D341Med (cell line): ENCODE results near the gene STAT1.

ENCODE experiments used
- DNase-seq: peaks from one replicate; pipeline ENCODE4 v3.0.0; 2012; ENCODE audit warnings: low spot score

Gene STAT1

DNA sequence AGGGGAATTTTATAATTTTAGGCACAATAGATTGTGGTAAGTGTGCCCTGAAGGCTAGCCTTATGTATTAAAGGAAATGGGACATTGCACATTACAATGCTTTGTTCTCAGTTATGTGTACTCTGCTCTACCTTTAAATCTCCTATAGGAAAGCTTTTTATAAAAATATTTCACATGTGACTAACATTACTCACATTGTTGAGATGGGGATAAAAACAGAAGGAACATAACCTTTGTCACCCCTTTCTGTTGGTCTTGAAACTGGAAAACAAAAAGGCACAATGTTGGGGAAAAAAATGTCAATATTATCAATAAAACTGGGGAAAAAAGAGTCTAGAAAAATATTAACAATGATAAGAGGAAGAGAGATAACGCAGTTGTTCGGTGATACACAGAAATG is 17.3 kb upstream of the STAT1 start:
- DNase-seq = no peak

DNA sequence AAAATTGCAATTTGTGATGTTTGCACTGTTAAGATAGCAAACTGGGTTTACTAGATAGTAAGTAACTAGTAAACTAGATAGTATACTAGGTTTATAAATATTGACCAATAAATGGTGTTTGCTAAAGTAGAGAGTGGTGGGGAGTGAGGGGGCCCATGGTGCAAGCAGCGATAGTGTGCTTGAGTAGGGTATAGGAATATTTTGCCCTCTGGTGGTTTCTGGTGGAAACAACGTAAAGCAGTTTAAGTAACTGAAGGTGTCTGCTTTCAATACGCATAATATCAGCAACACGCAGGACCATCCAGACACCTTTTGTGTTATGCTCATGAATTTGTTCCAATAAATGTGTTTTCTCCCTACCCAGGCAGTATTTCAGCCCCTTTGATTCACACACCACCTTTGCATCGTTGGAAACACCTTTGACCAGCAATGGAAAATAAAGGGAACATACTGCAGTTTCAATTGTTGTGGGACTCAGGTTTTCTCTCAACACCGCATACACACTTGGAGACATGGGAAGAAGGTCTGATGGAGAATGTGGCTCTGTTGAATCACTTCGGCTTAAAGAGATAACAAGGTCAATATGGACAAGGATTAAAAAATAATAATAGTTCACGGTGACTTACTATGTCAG is 16.7 kb upstream of the STAT1 start:
- peak; percentile 65 for DNase-seq

DNA sequence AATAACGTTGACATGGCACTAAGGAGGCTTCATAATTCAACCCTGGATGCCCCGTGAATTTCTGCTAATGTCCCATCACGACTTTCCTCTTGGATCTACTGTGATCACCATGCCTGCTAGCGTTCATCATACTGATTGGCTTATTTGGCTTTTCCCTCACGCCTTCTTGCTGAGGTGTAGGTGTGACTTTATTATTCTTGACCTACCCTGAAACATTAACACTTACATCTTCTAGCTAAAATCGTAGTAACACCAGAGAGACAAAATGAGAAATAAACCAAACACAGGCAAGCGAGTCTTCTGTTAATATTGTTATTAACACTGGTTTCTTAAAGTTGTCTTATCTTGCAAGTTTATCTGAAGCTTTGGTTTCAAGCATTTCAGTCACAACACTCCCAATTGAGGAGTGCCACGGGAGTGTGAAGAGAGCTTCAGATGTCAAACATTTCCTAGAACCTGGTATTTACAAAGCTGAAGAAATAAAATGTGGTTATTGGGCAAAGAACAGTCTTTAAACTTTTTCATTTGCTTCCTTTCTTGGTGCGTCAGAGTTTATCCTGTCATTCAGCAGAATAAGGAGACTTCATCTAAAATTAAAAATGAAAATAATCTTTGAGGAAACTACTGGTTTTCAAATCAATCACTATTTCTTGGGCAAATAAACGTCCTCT is 15.4 kb upstream of the STAT1 start:
- no peak for DNase-seq

DNA sequence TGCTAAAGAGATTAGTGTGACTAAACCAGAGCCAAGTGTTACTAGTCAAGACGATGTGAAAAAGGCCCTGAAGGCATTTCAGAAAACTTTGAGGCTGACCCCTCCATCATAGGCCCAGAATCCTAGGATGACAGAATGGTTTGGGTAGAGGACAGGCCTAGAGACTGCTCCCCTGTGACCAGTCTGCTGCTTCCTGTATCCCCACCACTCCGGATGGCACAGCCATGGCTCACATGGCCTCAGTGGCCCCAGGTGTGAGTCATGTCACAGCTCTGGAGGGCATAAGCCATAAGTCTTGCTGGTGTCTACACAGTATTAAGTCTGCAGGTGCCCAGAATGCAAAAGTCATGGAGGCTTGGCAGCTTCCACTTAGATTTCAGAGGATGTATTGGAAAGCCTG is 12.4 kb upstream of the STAT1 start:
- no peak for DNase-seq

DNA sequence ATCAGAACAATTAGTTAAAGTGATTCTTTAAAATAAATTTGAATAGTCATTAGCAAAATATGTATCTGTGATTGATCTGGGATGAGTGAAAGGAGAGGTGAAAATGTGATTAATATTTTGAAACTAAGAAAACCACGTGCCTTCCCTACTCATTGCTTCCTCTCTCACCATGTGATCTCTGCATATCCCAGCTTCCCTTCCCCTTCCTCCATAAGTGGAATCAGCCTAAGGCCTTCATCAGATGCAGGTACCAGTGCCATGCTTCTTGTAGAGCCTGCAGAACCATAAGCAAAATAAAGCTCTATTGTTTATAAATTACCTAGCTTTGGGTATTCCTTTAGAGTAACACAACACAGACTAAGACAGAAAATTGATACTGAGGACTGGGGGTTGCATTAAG is 11.2 kb upstream of the STAT1 start:
- DNase-seq = no peak

DNA sequence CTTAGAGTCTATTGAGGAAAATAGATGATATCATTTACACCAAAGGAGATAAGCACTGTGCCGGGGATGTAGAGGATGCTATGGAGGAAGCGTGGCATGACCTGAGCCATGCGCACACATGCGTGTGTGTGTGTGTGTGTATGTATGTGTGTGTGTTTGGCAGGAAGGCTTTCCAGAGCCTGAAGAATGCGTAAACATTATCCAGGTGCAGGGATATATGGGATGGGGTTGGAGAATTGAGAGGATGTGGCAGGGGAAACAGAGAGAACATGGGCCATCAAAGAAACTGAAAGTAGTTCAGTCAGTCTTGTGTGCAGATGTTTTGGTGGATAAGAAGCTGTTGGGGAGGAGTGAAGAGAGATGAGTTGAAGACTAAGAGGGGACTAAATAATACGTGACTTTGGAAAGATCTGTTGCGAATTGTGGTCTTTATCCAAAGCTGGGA is 9.3 kb upstream of the STAT1 start:
- DNase-seq = no peak

DNA sequence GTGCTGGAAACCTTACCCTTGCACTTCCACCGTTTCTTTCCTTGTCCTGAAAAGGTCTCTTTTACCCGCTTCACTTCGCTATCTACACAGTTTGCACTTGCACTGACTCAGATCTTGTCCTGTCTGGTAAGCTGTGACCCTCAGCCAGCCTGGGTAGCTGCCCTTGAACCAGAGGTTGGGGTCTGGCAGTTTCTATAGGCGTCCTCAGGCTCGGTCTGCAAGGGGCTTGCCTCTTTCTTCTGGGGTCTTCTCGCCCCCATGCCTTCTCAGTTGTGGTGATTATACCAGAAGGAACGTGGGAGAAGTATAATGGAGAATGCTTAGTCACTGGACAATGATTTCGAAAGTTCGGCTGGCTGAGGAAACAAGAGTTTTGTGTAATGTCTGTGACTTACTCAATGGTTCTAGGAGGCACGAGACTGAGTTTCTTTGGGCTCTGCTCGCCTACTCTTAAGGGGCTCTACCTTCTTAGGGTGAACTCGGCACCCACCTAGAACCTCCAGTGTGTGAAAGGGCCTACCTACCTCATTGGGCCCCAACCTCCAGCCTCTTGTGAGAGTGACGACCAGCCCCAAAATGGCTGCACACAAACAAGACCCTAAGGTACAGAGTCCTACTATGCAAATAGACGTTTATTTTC is 6.9 kb upstream of the STAT1 start:
- peak; percentile 37 for DNase-seq

DNA sequence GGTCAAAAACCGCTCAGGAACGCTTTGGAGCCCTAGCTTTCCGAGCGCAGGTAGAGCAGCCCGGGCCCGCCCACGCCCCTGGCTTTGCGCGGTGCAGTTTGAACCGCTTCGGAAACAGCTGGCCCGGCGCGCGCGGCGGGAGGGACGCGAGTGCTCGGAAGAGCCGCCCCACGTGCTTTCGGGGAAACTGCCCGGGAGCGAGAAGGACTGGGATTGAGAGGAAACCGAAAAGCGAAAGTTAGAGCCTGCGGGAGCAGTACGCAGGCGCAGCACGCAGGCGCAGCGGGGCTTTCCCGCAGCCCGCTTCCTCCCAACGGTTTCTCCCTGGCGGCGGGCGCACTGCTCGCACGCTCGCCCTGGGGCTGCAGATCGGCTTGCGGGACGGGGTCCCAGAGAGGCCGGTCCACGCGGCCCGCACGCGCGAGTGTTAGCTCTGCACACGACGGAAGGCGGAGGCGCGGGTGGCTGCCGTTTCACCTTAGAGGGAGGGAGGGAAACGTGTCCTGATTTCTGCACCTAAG is 6.3 kb upstream of the STAT1 start:
- DNase-seq = peak; percentile 96

DNA sequence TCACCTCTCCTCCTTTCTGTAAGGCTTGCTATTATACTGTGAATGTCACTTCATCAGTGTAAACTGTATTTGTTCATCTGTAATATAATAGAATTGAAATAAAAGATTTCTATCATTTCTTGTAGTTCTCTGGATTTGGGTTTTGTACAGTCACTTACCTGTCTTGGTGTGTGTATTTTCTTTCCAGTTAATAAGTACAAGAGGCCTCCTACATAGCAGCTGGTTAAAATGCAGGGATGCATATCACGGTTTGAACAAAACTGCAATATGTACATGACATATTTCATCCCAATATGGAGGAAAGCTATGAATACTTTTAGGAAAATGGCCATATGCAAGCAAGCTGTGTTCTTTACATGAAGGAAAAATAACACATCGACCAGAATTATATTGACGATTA is 5.4 kb upstream of the STAT1 start:
- no peak for DNase-seq

DNA sequence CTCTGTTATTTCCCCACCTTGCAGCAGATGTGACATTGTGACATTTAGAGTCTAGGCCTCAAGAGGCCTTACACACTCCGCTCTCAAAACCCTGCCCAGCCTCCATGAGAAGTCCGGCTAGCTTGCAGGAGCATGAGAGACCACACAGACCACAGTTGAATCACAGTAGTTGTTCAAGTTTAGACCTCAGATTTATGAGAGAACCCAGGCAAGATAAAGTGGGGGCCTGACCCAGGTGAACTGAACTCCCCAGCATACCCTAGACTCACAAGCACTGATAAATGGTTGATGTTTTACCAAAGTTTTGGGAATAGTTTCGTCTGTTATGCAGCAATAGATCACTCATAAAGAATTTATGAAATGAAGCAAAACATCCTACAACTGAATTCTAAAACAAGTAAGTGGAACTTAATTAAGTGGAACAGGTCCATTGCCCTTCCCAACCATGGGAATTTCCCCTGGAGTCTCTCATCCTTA is 4.7 kb upstream of the STAT1 start:
- DNase-seq = no peak

DNA sequence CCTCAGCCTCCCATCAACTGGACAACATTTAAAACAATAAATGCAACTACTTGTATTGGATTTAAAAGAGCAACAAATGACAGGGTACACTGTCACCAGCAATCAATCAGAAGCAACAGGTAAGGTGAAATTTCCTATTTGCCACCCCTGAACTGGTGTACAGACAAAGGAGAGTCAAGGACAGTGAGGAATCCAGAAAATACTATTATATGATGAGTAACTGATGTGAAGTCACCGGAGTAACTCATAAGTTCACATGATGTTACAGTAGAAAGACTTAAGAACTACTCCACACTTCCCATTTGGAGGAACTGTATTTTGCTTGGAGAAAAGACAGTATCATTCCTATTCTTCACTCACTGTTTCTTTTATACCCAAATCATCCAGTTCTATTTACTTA is 4.1 kb upstream of the STAT1 start:
- DNase-seq = no peak

DNA sequence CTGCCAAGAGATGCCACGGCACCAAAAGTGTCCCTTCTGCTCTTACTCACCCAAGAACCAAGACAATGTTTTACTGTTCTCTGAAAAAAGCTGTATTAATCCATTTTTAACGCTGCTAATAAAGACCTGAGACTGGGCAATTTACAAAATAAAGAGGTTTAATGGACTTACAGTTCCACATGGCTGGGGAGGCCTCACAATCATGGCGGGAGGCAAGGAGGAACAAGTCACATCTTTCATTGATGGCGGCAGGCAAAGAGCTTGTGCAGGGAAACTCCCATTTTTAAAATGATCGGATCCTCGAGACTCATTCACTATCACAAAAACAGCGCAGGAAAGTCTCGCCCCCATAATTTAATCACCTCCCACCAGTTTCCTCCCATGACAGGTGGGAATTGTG is 1.9 kb upstream of the STAT1 start:
- no peak for DNase-seq

DNA sequence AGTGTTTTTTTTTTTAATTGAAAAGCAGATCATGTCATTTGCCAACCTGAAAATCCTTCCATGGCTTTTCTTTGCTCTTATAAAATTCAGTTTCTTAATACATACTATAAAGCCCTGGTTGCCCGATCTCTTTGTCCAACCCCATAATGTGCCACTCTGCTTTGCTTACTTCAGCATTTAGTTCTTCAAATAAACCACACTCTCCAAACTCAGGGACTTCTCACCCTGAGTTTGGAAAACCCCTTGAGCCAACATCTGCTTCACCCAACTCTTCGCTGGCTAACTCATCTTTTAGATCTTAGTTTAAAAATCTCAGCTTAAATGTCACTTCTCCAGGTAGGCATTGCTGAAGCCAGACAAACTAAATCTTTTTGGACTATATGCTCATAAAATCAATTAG is 1.3 kb upstream of the STAT1 start:
- DNase-seq = no peak

DNA sequence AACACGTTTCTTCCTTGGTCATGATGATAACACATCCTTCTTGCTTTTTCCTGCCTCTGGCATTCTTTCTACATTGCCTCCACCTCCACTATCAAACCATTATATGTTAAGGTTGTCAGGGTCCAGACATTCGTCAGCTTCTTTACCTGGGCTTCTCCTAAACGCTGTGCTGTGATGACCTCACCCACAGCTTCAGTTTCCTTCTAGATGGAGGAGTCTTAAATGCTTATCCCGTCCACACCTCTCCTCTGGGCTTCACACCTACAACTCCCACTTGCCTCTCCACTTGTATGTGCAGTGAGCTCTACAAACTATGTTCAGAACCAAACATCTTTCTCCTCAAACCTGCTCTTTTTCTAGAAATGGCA is 666 bp upstream of the STAT1 start:
- DNase-seq = no peak

DNA sequence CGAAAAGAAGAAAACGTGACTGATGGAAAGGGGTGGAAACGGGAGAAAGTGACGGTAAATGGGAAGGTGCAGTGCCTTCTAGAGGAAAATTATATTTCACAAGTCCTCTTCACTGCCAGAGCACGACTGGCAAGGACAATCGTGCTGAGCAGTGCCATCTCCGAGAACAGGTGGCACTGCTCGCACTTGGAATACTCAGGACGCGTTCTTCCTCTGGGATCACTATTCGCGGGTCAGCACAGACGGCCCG is 364 bp downstream of the STAT1 start:
- DNase-seq = no peak

DNA sequence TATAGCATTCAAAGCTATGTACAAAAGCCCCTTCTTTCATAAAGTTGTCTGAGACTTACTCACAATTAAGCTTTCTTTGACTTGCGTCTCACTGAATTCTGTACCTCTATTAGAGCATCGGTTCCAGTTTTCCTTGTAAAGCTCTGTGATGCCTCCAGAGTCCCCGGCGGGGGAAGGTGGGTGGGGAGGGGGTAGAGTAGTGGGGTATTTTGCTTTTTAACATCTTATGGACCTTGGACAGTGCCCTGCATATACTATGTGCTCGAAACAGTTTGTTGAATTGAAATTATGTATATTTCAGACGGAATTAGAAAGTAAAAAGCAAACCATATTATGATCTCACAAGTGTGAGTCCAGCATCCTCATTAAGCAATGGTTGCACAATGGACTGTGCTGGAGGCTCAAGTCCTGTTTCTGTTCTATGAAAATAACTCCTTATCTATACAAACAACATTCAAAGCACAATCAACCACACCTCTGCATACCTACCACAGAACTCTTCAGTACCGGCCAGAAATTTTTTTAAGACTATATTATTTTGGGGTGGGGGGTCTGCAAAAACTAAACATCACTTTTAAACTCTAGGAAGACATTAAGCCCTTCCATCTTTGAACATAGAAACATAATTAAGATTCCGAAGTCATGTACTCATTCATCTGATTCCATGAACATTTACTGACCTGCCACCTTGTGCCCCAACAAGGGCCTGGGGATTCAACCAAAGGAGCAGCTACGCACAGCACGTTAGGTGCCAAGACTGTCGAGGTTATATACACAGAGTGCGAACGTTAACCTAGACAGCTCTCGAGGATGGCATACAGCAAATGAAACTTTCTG is 908 bp downstream of the STAT1 start:
- peak; percentile 37 for DNase-seq

DNA sequence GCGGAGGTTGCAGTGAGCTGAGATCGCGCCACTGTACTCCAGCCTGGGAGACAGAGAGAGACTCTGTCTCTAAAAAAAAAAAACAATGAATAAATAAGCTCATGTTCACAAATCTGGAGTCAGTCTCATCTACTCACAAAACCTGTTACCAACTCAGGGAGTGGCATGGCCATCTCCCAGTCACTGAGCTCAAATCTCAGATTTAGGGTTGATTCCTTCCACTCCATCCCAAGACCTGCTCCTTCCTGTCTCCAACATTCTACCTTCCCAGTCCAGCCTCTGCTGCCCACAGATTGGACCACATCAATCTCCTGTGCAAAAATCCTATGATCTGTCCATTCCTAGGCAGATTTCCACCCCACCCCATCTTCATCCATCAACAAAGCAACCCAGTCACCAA is 1.6 kb downstream of the STAT1 start:
- no peak for DNase-seq

DNA sequence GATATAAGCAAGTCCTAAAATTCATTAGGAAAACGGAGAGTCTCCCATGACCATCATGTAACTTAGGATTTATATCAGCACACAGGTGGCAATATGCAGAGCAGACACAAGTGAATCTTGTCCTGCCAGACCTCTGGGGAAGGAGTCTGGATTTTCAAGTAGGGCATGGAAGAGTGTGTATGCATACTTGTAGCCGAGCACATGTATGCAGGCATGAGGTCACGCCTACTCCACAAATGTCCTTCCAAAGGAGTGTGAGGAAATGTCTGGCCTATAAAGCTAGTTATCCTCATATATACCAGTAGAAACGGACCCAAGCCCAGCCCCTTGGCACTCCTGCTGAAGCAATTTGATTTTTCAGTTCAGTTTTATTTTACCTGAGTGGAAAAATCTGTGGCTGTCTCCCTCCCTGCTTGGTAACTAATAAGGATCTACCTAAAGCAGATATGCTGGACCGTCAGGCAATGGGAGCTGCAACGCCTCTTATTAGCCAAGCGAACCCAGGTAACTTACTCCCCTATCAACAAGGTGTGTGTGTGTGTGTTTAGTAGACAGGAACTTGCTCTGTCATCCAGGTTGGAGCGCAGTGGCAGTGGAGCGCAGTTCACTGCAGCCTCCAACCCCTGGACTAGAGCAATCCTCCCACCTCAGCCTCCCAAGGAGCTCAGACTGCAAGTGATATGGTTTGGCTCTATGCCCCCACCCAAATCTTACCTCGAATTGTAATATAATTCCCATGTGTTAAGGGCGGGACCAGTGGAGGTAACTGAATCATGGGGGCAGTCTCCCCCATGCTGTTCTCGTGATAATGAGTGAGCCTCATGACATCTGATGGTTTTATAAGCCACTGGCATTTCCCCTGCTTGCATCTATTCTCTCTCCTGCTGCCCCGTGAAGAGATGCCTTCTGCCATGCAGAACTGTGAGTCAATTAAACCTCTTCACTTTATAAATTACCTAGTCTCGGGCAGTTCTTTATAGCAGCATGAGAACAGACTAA is 2.8 kb downstream of the STAT1 start:
- DNase-seq = no peak

DNA sequence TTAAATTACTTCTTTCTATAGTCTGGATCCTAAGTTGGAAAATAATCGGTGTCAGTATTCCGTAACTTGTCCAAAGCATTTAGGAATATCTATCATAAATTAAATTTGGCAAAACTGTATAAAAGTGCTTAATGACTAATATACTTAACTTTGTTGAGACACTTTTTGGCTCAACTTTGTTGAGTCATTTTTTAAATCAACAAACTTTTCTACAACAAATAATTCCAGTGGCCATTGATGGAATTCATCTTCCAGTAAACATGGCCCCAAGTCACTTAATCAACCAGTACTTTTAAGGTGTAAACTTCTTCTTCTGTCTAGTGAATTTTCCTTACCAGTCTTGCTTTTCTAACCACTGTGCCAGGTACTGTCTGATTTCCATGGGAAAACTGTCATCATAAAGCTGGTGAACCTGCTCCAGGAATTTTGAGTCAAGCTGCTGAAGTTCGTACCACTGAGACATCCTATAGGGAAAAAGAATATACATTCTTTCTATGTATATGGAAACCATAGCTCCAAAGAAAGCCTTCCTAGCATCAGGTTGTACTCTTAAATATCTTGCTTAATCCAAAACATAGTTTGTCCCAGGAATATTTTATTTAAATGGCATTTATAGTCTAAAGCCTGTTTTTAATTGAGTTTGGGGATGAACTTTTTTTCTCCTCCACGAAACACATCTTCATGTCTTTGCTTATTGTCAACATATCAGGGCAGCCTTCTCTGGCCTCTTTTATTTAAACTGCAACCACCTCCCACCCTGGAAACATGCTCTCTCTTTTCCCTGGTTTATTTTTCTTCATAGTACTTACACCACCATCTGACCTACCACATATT is 4.2 kb downstream of the STAT1 start:
- DNase-seq = no peak

DNA sequence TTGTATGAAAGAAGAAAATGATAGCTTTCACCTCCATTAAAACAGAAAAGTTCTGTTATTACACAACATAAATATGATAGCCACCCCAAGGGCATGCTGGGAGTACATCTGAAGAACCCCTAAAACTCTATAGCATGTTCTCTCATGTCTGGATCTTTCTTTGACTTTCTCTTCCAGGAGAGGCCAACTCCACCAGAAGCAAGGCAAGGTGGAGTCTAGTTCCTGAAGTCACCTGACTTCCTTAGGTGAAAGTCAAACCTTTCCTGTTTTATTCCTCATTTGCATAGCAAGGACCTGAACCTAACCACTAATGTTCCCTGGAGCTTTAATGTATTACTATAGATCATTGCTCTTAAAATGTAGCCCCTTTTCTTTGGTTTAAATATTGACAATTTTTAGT is 5.7 kb downstream of the STAT1 start:
- DNase-seq = no peak
